NCI-H524 (cell line): ENCODE data around the gene RAB11FIP4.
"Not testable (repeated sequence)": the region's sequence is repeated elsewhere in the genome, so short reads cannot be mapped to it uniquely, and the experiment has no call there.

ENCODE experiments used
- DNase-seq, 2 experiments: peaks; one replicate each; lab custom pipeline; 2025; lab: John Stamatoyannopoulos, UW

Gene RAB11FIP4

DNA sequence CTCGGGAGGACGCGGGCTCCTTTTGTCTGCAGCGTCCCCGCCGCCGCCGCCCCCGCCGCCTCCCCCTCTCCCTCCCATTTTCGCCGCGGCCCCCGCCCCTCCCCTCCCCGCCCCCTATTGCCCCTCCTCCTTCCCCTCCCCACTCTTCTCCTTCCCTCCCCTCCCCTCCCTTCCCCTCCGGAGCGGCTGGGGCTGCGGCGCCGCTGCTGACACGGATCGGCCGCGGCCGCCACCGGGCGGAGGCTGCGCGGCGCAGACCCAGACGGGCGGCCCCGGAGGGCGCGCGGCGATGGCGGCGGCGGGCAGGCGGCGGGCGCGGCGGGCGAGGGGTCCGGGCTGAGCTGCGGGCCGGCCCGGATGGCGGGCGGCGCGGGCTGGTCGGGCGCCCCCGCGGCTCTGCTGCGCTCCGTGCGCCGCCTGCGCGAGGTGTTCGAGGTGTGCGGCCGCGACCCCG lies at the start of gene RAB11FIP4:
Gene RAB11FIP4, plus strand, starts transcription at position 180 of the 454 bp plus-strand sequence. Its CDS starts 178 bp downstream, at position 358.
- DNase-seq = peak in 1 of 2 experiments; percentile 58

DNA sequence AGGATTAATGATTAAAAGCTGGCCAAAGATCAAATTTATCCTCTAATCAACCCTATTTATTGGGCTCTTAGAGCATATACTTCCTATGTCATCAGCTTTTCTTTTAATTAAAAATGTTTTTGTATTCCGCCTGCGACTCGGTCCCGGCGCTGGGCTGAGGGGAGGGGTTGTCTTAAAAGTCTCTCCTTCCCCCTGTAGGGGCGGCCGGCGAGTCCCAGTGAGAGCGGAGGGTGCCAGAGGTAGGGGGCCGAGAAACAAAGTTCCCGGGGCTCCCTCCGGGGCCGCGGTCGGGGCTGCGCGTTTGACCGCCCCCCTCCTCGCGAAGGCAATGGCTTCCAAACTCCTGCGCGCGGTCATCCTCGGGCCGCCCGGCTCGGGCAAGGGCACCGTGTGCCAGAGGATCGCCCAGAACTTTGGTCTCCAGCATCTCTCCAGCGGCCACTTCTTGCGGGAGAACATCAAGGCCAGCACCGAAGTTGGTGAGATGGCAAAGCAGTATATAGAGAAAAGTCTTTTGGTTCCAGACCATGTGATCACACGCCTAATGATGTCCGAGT lies 46.2 kb upstream of the RAB11FIP4 start:
- not testable (repeated sequence) for DNase-seq

DNA sequence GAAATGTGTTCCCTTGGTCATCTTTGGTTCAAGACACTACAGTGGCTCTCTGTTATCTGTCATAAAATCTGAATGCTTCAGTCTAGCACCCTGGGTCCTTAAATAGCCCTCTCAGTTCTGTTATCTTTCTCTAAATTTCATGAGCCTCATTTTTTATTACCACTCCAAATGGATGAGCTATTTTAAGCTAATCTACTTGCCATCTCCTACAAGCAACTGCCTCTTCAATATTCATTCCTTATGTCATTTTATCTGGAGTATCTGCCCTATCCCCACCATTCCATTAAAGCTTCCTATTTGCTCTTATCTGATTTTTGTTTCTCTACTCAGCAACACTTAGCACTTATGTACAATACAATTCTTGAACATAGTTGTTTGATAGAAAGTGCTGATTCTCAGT lies 42.0 kb upstream of the RAB11FIP4 start:
- DNase-seq = no peak

DNA sequence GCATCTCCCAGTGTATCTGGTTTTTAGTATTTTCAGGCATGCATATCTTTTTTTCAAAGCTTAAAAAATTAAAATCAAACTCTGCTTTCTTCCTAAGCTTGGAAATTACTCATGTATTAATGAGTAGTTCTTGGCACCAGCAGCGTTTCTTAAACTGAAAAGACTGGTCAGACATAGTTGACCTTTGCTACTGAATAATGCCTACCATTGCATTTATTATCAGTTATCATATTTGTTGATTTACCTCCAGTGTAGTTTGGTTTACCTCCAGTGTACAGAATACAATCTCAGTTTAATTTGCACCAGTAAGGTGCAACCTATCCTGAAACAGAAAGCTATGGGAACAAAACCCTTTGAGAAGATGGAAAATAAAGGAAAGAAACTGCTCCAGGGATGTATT lies 35.5 kb upstream of the RAB11FIP4 start:
- DNase-seq = no peak

GRCh38 chr17:31357091-31357490 lies 34.4 kb upstream of the RAB11FIP4 start:
- DNase-seq = no peak

DNA sequence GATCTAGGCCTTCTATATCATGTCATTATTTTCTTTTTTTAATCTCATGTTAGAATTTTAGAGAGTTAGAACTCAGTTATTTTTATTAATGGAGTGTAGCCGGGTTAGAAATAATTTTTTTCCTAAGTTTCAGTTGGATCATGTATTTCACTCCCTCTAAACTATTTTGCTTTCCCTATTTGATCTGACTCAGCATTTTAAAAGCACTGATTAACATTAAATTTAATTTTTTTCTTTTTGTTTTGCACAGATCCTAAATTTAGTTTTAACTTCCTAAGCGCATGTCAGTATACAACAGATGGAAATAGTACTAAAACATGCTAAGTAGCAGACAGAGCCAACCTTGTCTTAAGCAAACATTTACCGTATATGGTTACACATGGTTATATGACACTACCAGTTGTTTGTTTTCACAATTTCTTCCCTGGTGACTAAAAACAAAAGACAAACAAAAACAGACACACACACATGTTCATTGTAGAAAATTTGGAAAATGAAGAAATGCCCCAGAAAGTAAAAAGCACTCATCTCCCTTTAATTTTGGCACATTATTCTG lies 33.6 kb upstream of the RAB11FIP4 start:
- no peak for DNase-seq

DNA sequence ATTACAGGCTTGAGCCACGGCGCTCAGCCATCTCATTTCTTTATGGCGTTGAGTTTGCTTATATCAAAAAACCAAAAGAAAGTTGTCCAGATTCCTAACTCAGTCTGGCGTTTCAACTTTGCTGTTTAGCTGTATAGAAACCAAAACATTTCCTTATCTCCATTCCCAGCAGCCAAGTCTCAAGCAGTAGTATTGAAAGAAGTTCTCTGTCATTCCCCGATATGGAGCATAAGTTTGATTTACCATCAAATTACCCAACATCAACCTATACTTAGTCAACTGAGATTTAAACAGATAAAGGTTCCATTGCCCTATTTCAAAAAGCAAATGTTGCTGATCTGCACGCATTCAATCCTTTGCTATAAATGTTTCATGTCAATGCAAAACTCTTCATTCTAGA lies 27.5 kb upstream of the RAB11FIP4 start:
- DNase-seq = no peak

DNA sequence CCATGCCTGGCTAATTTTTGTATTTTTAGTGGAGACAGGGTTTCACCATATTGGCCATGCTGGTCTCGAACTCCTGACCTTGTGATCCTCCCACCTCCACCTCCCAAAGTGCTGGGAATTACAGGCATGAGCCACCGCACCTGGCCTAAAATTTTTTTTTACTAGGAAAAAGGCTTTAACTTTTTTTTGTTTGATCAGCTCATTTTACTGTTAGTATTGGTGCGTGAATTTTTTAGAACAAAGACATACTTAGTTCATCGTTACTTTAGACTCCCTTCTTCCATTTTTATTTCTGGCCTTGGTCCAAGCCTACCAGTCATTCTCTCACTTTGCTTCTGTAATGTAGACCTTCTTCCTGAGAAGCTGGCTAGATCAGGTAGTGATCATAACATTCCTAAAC lies 25.4 kb upstream of the RAB11FIP4 start:
- DNase-seq = no peak

GRCh38 chr17:31369266-31369665 lies 22.2 kb upstream of the RAB11FIP4 start:
- no peak for DNase-seq

GRCh38 chr17:31371511-31372097 lies 19.9 kb upstream of the RAB11FIP4 start:
- peak; percentile 38 to 58 for DNase-seq

DNA sequence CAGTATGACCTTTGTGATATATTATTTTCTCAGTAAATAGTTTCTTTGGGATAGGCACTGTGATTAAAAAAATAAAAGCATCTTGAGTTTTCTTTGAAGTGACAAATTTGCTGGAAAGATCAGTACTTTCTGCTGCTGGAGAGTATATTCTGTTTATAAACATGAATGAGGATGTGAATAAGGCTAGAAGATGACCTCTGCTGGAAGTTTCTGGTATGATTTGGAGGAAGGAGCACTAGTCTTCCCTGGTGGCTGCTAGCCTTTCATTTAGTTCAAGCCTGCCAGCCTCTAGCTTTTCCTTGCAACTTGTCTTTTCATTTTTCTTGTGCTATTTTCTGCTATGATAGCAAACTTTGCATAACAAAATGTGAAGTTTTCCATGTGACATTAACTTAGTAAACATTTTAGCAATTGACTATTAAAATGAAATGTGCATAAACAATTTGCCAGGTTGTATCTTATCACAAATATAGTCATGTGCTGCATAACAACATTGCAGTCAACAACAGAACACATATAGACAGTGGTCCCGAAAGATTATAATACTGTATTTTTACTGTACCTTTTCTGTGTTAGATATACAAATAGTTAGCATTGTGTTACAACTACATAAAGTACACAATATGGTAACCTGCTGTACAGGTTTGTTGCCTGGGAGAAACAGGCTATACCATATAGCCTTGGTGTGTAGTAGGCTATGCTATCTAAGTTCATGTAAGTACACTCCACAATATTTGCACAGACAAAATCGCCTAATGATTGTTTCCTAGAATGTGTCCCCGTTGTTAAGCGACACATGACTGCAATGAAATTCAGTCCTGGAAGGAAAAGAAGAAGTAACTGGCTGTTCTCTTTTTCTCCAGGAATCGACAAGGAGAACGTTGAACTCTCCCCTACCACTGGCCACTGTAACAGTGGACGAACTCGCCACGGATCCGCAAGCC lies 18.1 kb upstream of the RAB11FIP4 start:
- peak; percentile 53 to 81 for DNase-seq

DNA sequence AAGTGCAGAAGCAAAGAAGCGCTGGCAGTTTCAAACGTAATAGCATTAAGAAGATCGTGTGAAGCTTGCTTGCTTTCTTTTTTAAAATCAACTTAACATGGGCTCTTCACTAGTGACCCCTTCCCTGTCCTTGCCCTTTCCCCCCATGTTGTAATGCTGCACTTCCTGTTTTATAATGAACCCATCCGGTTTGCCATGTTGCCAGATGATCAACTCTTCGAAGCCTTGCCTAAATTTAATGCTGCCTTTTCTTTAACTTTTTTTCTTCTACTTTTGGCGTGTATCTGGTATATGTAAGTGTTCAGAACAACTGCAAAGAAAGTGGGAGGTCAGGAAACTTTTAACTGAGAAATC lies 17.4 kb upstream of the RAB11FIP4 start:
- no peak for DNase-seq

GRCh38 chr17:31374503-31374902 lies 17.0 kb upstream of the RAB11FIP4 start:
- DNase-seq = no peak

- no peak for DNase-seq
Observed at GRCh38 chr17:31378638-31379037, 12.8 kb upstream of the RAB11FIP4 start.

DNA sequence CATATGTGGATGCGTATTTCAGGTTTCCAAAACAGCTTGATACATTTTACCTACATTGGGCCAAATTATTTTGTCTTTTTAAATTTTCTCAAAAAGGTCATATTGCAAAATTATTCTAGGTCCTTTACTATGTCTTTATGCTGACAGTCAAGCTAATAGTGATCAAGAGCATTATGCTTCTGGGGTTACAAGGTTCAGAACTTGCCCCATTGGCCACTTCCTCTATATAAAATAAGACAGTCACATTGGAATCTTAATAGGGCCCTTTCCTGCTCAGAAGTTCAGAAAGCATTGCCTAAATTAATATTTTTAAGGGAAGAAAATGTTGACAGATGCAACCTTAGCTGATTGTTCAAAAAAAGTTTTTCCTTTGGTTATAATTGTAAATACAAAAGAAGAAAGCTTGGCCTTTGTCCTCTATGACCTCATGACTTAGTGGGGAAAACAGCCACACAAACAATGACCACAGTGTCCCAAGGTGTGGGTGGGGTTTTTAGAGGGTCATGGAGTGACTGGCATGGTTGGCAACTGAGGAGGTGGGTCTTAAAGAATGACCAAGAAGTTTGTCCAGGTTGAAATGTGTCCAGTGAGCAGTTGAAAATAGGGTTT lies 11.8 kb upstream of the RAB11FIP4 start:
- no peak for DNase-seq

DNA sequence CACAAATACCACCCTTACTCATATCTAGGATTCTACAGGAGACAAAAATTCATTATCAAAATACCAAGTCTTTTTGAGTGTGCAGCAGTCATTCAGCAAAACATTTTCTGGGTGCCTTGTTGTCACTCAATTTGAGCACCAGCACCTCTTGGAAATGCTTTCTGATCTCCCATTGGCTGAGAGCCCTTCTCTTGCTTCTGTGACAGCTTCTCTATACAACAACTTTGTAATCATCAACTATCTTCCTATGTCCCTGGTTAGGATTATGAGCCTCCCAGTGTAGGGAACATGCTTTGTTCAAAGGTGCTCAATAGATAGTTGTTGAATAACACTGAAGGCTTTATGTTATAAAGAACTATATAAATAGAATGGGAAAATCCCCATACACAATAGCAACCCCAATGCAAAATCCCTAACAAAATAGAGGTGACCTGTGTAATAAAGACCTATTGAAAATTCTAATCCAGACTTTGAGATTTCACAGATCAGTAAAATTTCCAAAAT lies 10.3 kb upstream of the RAB11FIP4 start:
- no peak for DNase-seq

- not testable (repeated sequence) for DNase-seq
Observed at GRCh38 chr17:31382668-31383275, 8.7 kb upstream of the RAB11FIP4 start.

- peak; percentile 23 to 57 for DNase-seq
Observed at GRCh38 chr17:31383488-31383887, 8.0 kb upstream of the RAB11FIP4 start.

DNA sequence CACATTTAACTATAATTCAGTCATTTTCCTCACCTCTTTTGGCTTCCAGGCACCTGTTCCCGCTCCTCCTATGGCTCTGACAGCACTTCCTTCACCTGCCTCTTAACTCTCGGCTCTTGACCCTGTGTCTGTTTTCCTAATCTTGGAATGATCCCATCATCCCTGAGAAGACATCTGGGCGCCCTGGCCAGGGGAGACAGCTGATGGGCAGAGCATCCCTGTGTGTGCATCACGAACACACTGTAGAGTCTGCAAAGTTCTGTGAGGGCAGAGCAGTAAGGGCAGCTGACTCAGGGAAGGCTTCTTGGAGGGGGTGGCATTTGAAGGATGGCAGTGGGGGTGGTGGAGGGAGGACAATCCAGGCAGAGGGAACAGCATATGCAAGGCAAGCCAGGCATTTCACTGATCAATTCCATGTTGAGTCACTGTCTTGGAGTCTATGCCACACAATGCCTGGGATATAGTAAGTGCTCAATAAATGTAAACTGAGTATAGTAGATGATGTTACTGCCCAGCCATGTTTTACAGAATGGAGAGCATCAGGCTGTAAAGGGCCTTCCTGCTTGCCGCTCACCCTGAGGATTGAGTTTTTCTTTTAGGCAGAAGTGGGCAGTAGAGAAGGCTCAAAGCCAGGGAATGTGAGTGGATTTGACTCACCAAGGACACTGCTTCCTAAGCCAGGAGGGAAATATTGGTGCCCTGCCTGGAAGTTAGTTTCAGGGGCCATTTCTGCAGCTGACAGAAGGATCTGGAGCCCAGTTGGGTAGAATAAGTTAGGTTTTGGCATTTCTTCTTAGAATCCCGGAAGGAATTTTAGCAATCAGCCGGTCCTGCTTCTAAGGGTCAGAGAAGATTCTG lies 5.8 kb upstream of the RAB11FIP4 start:
- DNase-seq = no peak

GRCh38 chr17:31386542-31387075 lies 4.9 kb upstream of the RAB11FIP4 start:
- peak; percentile 17 to 64 for DNase-seq
